K562 (cell line): Measurements from ENCODE around the gene GOLIM4. TPM values are rescaled to one million over a fixed set of nuclear protein-coding genes. Genes with fewer than 3 reads are reported as not detected.

Experiments used
- ATF7 ChIP-seq: fragments of 450-650 bp; IDR thresholded peaks from 2 replicates; pipeline ENCODE4 v1.7.1; 2014; ENCODE audit warnings: mild to moderate bottlenecking, moderate library complexity
- CBFA2T3 ChIP-seq: fragments of 450-650 bp; IDR thresholded peaks from 2 replicates; pipeline ENCODE4 v1.6.1; 2017
- CREB3 ChIP-seq: fragments of 450-650 bp; conservative IDR thresholded peaks from 2 replicates; pipeline ENCODE4 v1.6.1; 2016; ENCODE audit warnings: missing genetic modification characterization, low read depth, mild to moderate bottlenecking, missing compliant biosample characterization, moderate library complexity
- CXXC5 ChIP-seq: fragments of 250-450 bp; sonication (Bioruptor Pico); IDR thresholded peaks from 2 replicates; pipeline ENCODE4 v1.8.0; 2022; ENCODE audit warnings: inconsistent platforms, mild to moderate bottlenecking, moderate library complexity
- E2F6 ChIP-seq, 2 experiments: IDR thresholded peaks; 2 replicates each; pipeline ENCODE4 v1.6.1; 2011; ENCODE audit warnings: borderline replicate concordance in 1 of 2, control low read depth in 1 of 2, low read depth in 1 of 2, low read length in 1 of 2, mild to moderate bottlenecking in 1 of 2, mixed read lengths in 1 of 2, moderate library complexity in 1 of 2; ENCODE audit not compliant: insufficient read depth in 1 of 2, insufficient read length in 1 of 2, poor library complexity in 1 of 2, severe bottlenecking in 1 of 2; ENCODE audit errors: extremely low read depth in 1 of 2
- FOXK2 ChIP-seq, 2 experiments: fragments of 450-650 bp; IDR thresholded peaks in 1 of 2; conservative IDR thresholded peaks in 1 of 2; 2 replicates each; pipeline ENCODE4 v1.6.1; 2016; ENCODE audit warnings: low read depth in 2 of 2, mild to moderate bottlenecking in 1 of 2
- FOXM1 ChIP-seq, 2 experiments: fragments of 450-650 bp in 1 of 2; sonication (generic) in 1 of 2; formaldehyde crosslinking in 1 of 2; IDR thresholded peaks; 2 replicates each; pipeline versions ENCODE4 v1.6.1 to v1.9.0; 2017 to 2022; ENCODE audit warnings: low read depth in 2 of 2, mild to moderate bottlenecking in 2 of 2, missing genetic modification reagents in 1 of 2, moderate library complexity in 1 of 2
- LEF1 ChIP-seq: fragments of 450-650 bp; IDR thresholded peaks from 2 replicates; pipeline ENCODE4 v1.6.1; 2016; ENCODE audit warnings: mild to moderate bottlenecking
- MXI1 ChIP-seq: IDR thresholded peaks from 2 replicates; pipeline ENCODE4 v1.6.1; 2011; ENCODE audit warnings: low read depth, mild to moderate bottlenecking, improper control_type of control experiment, low read length
- MYC ChIP-seq, 2 experiments: fragments of 250-450 bp in 1 of 2; sonication (Bioruptor Pico) in 1 of 2; IDR thresholded peaks; 2 replicates each; pipeline versions ENCODE4 v1.5.1 to v1.6.1; 2012 to 2021; ENCODE audit warnings: low read depth in 2 of 2, borderline replicate concordance in 1 of 2, improper control_type of control experiment in 1 of 2, low read length in 1 of 2, mild to moderate bottlenecking in 1 of 2, moderate library complexity in 1 of 2
- TAL1 ChIP-seq: fragments of 450-650 bp; IDR thresholded peaks from 2 replicates; pipeline ENCODE4 v1.6.1; 2016; ENCODE audit warnings: mild to moderate bottlenecking
- TEAD1 ChIP-seq, 2 experiments: fragments of 450-650 bp in 1 of 2; sonication (generic) in 1 of 2; formaldehyde crosslinking; IDR thresholded peaks; 2 replicates each; pipeline versions ENCODE4 v1.4.0 to v1.8.0; 2020 to 2022; ENCODE audit warnings: mild to moderate bottlenecking in 2 of 2, missing genetic modification reagents in 1 of 2
- TOE1 ChIP-seq, 2 experiments: fragments of 450-650 bp in 1 of 2; sonication (generic) in 1 of 2; formaldehyde crosslinking in 1 of 2; IDR thresholded peaks; 2 replicates each; pipeline versions ENCODE4 v1.7.1 to v1.8.0; 2016 to 2022; ENCODE audit warnings: borderline replicate concordance in 2 of 2, mild to moderate bottlenecking in 2 of 2, antibody characterized with exemption in 1 of 2, inconsistent platforms in 1 of 2, low read depth in 1 of 2, missing genetic modification reagents in 1 of 2, moderate library complexity in 1 of 2
- ZNF175 ChIP-seq: fragments of 200-800 bp; sonication (Bioruptor generic); IDR thresholded peaks from 2 replicates; pipeline ENCODE4 v1.6.1; 2016; ENCODE audit warnings: low read depth, mild to moderate bottlenecking, missing genetic modification characterization, missing compliant biosample characterization
- ZNF239 ChIP-seq: fragments of 250-450 bp; sonication (Bioruptor Pico); IDR thresholded peaks from 2 replicates; pipeline ENCODE4 v1.4.0; 2020; ENCODE audit warnings: mild to moderate bottlenecking
- polyA plus RNA-seq, 8 experiments: library from polyadenylated mRNA; depleted of rRNA in 4 of 8; stranded (reverse) in 5 of 8; unstranded in 3 of 8; fragments of >200 nt; fragmentation: Nextera tagmentation in 2 of 8; fragmentation: Illumina TruSeq in 1 of 8; extraction: Ambion mirVana in 2 of 8; extraction: Trizol in 1 of 8; gene quantifications; 2 replicates each; pipeline versions ENCODE4 v1.2.1 to v1.2.3, GENCODE V29; 2011 to 2014; ENCODE audit warnings: inconsistent platforms in 1 of 8, missing spikeins in 1 of 8
- total RNA-seq, 7 experiments: library from RNA; depleted of rRNA in 6 of 7; stranded (reverse); fragments of >200 nt in 6 of 7; fragmentation: Illumina TruSeq in 2 of 7; extraction: Trizol in 2 of 7; gene quantifications; 2 replicates each; pipeline versions ENCODE4 v1.2.1 to v1.2.3, GENCODE V29; 2011 to 2021; ENCODE audit warnings: low replicate concordance in 1 of 7
- TF ChIP-seq, protein P1 (sequence below): fragments of 450-650 bp; IDR thresholded peaks from 2 replicates; pipeline ENCODE4 v1.6.1; 2016
- TF ChIP-seq, protein P2 (sequence below), 3 experiments: IDR thresholded peaks in 2 of 3; conservative IDR thresholded peaks in 1 of 3; 2 replicates each; pipeline ENCODE4 v1.5.1; 2011 to 2012; ENCODE audit warnings: low read length in 3 of 3, mild to moderate bottlenecking in 3 of 3, control low read depth in 2 of 3, improper control_type of control experiment in 1 of 3, inconsistent platforms in 1 of 3, low read depth in 1 of 3, mixed read lengths in 1 of 3, moderate library complexity in 1 of 3; ENCODE audit not compliant: insufficient read depth in 2 of 3
- TF ChIP-seq, protein P3 (sequence below): fragments of 200-800 bp; sonication (Bioruptor generic); IDR thresholded peaks from 2 replicates; pipeline ENCODE4 v1.6.1; 2017; ENCODE audit warnings: missing genetic modification characterization, missing compliant biosample characterization

Gene GOLIM4
- total and polyA plus RNA-seq, 9 of the 15 experiments (the other 6 are each of a cell fraction or from before 2014, with no cell fraction given) = 9.3 to 39.4 (median 31.0) TPM

GRCh38 chr3:168116279-168116678 lies 20.6 kb upstream of the GOLIM4 start (continued):
- TF ChIP-seq TEAD1 (CRISPR knock-in tag; IDR thresholded peaks at IDR 0.05) = peak; percentile 15 to 37; a peak in 1 of 4 replicates
- TF ChIP-seq, protein P1, sequence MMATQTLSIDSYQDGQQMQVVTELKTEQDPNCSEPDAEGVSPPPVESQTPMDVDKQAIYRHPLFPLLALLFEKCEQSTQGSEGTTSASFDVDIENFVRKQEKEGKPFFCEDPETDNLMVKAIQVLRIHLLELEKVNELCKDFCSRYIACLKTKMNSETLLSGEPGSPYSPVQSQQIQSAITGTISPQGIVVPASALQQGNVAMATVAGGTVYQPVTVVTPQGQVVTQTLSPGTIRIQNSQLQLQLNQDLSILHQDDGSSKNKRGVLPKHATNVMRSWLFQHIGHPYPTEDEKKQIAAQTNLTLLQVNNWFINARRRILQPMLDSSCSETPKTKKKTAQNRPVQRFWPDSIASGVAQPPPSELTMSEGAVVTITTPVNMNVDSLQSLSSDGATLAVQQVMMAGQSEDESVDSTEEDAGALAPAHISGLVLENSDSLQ = peak; percentile 58
- TF ChIP-seq TAL1 = peak; percentile 43; the same call in 1 of the 2 replicates
- TF ChIP-seq FOXM1 (IDR thresholded peaks at IDR 0.05; ENCODE audit: low read depth) = 0 out of 2 replicates have a peak, but pooled peaks have one; percentile 22
- TF ChIP-seq FOXM1 (CRISPR knock-in tag; IDR thresholded peaks at IDR 0.05; ENCODE audit: low read depth) = no peak
- TF ChIP-seq TOE1 (IDR thresholded peaks at IDR 0.05; ENCODE audit: borderline replicate concordance) = peak; percentile 35; the same call in 1 of the 2 replicates
- TF ChIP-seq TOE1 (CRISPR knock-in tag; IDR thresholded peaks at IDR 0.05; ENCODE audit: borderline replicate concordance, low read depth) = no peak
- TF ChIP-seq, protein P2, sequence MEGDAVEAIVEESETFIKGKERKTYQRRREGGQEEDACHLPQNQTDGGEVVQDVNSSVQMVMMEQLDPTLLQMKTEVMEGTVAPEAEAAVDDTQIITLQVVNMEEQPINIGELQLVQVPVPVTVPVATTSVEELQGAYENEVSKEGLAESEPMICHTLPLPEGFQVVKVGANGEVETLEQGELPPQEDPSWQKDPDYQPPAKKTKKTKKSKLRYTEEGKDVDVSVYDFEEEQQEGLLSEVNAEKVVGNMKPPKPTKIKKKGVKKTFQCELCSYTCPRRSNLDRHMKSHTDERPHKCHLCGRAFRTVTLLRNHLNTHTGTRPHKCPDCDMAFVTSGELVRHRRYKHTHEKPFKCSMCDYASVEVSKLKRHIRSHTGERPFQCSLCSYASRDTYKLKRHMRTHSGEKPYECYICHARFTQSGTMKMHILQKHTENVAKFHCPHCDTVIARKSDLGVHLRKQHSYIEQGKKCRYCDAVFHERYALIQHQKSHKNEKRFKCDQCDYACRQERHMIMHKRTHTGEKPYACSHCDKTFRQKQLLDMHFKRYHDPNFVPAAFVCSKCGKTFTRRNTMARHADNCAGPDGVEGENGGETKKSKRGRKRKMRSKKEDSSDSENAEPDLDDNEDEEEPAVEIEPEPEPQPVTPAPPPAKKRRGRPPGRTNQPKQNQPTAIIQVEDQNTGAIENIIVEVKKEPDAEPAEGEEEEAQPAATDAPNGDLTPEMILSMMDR (IDR thresholded peaks at IDR 0.05 in 2 of 3, conservative IDR thresholded peaks at IDR 0.05 in 1 of 3; ENCODE audit: insufficient read depth in 2 of 3, low read depth in 1 of 3, low read length in 3 of 3) = peak in 1 of 3 experiments; percentile 5; a peak in 1 of 6 replicates
- TF ChIP-seq MXI1 = no peak
- peak; percentile 77; the same call in 1 of the 2 replicates for TF ChIP-seq ZNF175 (CRISPR knock-in tag)
- TF ChIP-seq ZNF239 (CRISPR knock-in tag) = peak; percentile 18; the same call in 1 of the 2 replicates
- TF ChIP-seq CXXC5 (CRISPR knock-in tag) = peak; percentile 53
- no peak for TF ChIP-seq E2F6 (IDR thresholded peaks at IDR 0.05; ENCODE audit: borderline replicate concordance in 1 of 2, extremely low read depth in 1 of 2, insufficient read depth in 1 of 2, insufficient read length in 1 of 2, low read depth in 1 of 2, low read length in 1 of 2, poor library complexity in 1 of 2, severe bottlenecking in 1 of 2)
- TF ChIP-seq ATF7 = peak; percentile 66; the same call in 1 of the 2 replicates
- peak; percentile 80 for TF ChIP-seq CBFA2T3
- 0 out of 2 replicates have a peak, but pooled peaks have one; percentile 18 for TF ChIP-seq CREB3
- 0 out of 2 replicates have a peak, but pooled peaks have one; percentile 16 for TF ChIP-seq LEF1
- TF ChIP-seq, protein P3, sequence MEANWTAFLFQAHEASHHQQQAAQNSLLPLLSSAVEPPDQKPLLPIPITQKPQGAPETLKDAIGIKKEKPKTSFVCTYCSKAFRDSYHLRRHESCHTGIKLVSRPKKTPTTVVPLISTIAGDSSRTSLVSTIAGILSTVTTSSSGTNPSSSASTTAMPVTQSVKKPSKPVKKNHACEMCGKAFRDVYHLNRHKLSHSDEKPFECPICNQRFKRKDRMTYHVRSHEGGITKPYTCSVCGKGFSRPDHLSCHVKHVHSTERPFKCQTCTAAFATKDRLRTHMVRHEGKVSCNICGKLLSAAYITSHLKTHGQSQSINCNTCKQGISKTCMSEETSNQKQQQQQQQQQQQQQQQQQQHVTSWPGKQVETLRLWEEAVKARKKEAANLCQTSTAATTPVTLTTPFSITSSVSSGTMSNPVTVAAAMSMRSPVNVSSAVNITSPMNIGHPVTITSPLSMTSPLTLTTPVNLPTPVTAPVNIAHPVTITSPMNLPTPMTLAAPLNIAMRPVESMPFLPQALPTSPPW = 0 out of 2 replicates have a peak, but pooled peaks have one; percentile 36
- 0 out of 2 replicates have a peak, but pooled peaks have one; percentile 12 for TF ChIP-seq MYC (IDR thresholded peaks at IDR 0.05; ENCODE audit: low read depth, low read length)
- TF ChIP-seq MYC (CRISPR knock-in tag; IDR thresholded peaks at IDR 0.05; ENCODE audit: borderline replicate concordance, low read depth) = no peak
- 0 out of 4 replicates have a peak, but pooled peaks of 1 of the 2 experiments have one; percentile 37 for TF ChIP-seq FOXK2 (conservative IDR thresholded peaks at IDR 0.05 in 1 of 2, IDR thresholded peaks at IDR 0.05 in 1 of 2; ENCODE audit: low read depth in 2 of 2)
